IMR-90 (cell line): Measurements from ENCODE around the gene PKHD1. TPM values are rescaled to one million over a fixed set of nuclear protein-coding genes. Genes with fewer than 3 reads are reported as not detected.

Experiments
- ATAC-seq: fragments of 200-7000 bp; cut with Tn5 transposase; 2 replicates; pipeline ENCODE4 v1.9.1; 2020; ENCODE audit warnings: low read depth, mild to moderate bottlenecking, moderate library complexity
- BruUV-seq: library from RNA; stranded (reverse); fragments of 400-500 nt; replicated peaks from 2 replicates; lab custom pipeline; 2021; lab: Mats Ljungman, UMichigan
- CTCF ChIA-PET: fragments of 300-600 bp; formaldehyde crosslinking; extraction: SDS; loops from one replicate; lab custom pipeline; 2021; ENCODE audit warnings: antibody characterized with exemption; lab: Yijun Ruan, JAX
- POLR2A ChIA-PET: fragments of 300-600 bp; sonication (Branson Sonifier 250); formaldehyde crosslinking; loops from one replicate; lab custom pipeline; 2022; ENCODE audit warnings: antibody characterized with exemption; ENCODE audit not compliant: unreplicated experiment; lab: Charles Lee
- DNase-seq: peaks from one replicate; pipeline ENCODE4 v3.0.0; 2013
- H2AFZ ChIP-seq: replicated peaks from 2 replicates; pipeline ENCODE3; 2013; ENCODE audit warnings: low read length, mild to moderate bottlenecking; ENCODE audit not compliant: poor library complexity
- H2AK5ac ChIP-seq: 2 replicates; pipeline ENCODE4 v1.6.1; 2013; ENCODE audit warnings: low read depth, low read length, inconsistent platforms
- H2AK9ac ChIP-seq: replicated peaks from 2 replicates; pipeline ENCODE3; 2013; ENCODE audit warnings: mild to moderate bottlenecking, low read depth, low read length, moderate library complexity; ENCODE audit not compliant: poor library complexity
- H2BK120ac ChIP-seq: 2 replicates; pipeline ENCODE4 v1.6.1; 2013; ENCODE audit warnings: low read depth, low read length, inconsistent platforms
- H2BK15ac ChIP-seq: 3 replicates; pipeline ENCODE4 v1.6.1; 2013; ENCODE audit warnings: low read depth, low read length, inconsistent platforms
- H2BK20ac ChIP-seq: 2 replicates; pipeline ENCODE4 v1.6.1; 2013; ENCODE audit warnings: low read depth, mild to moderate bottlenecking, inconsistent platforms, low read length, moderate library complexity
- H2BK5ac ChIP-seq: 2 replicates; pipeline ENCODE4 v1.6.1; 2013; ENCODE audit warnings: mild to moderate bottlenecking, low read depth, low read length, inconsistent platforms; ENCODE audit not compliant: poor library complexity, severe bottlenecking
- H3K14ac ChIP-seq: replicated peaks from 2 replicates; pipeline ENCODE4 v1.6.1; 2013; ENCODE audit warnings: low read depth, low read length, inconsistent platforms
- H3K18ac ChIP-seq: 2 replicates; pipeline ENCODE4 v1.6.1; 2013; ENCODE audit warnings: low read depth, low read length, control low read depth
- H3K23ac ChIP-seq: 2 replicates; pipeline ENCODE4 v1.6.1; 2013; ENCODE audit warnings: low read depth, low read length, inconsistent platforms
- H3K27ac ChIP-seq: 2 replicates; pipeline ENCODE4 v1.5.1; 2013; ENCODE audit warnings: mild to moderate bottlenecking, control low read depth, low read length; ENCODE audit not compliant: insufficient read depth
- H3K27me3 ChIP-seq: 2 replicates; pipeline ENCODE4 v1.6.1; 2013; ENCODE audit warnings: low read length; ENCODE audit not compliant: control insufficient read depth, insufficient read depth
- H3K36me3 ChIP-seq: 2 replicates; pipeline ENCODE4 v1.6.1; 2013; ENCODE audit warnings: low read length, mixed read lengths; ENCODE audit not compliant: control insufficient read depth, insufficient read depth
- H3K4ac ChIP-seq: 2 replicates; pipeline ENCODE4 v1.6.1; 2013; ENCODE audit warnings: low read depth, low read length, inconsistent platforms
- H3K4me1 ChIP-seq: 2 replicates; pipeline ENCODE4 v1.6.1; 2013; ENCODE audit warnings: low read length, mixed read lengths; ENCODE audit not compliant: control insufficient read depth, insufficient read depth
- H3K4me2 ChIP-seq: 2 replicates; pipeline ENCODE4 v1.6.1; 2013; ENCODE audit warnings: low read depth, mild to moderate bottlenecking, control low read depth, low read length, moderate library complexity
- H3K4me3 ChIP-seq: 2 replicates; pipeline ENCODE4 v1.5.1; 2013; ENCODE audit warnings: low read depth, mild to moderate bottlenecking, control low read depth, low read length, moderate library complexity; ENCODE audit not compliant: insufficient read depth
- H3K56ac ChIP-seq: 2 replicates; pipeline ENCODE4 v1.6.1; 2013; ENCODE audit warnings: low read length, inconsistent platforms; ENCODE audit not compliant: insufficient read depth; ENCODE audit errors: extremely low read depth
- H3K79me1 ChIP-seq, 2 experiments: 2 replicates each; pipeline ENCODE4 v1.6.1; 2013; ENCODE audit warnings: low read length in 2 of 2, inconsistent platforms in 1 of 2, low read depth in 1 of 2
- H3K9ac ChIP-seq: 2 replicates; pipeline ENCODE4 v1.6.1; 2013; ENCODE audit warnings: low read depth, low read length, control low read depth
- H3K9me1 ChIP-seq: 2 replicates; pipeline ENCODE4 v1.6.1; 2013; ENCODE audit warnings: low read length, inconsistent platforms; ENCODE audit not compliant: insufficient read depth
- H3K9me3 ChIP-seq: 2 replicates; pipeline ENCODE4 v1.6.1; 2013; ENCODE audit warnings: low read length; ENCODE audit not compliant: control insufficient read depth, insufficient read depth
- H4K20me1 ChIP-seq: 2 replicates; pipeline ENCODE4 v1.6.1; 2013; ENCODE audit warnings: low read length, inconsistent platforms; ENCODE audit not compliant: insufficient read depth
- H4K5ac ChIP-seq: 2 replicates; pipeline ENCODE4 v1.6.1; 2013; ENCODE audit warnings: mild to moderate bottlenecking, low read depth, low read length, control low read depth
- H4K8ac ChIP-seq, 2 experiments: 2 replicates each; pipeline ENCODE4 v1.6.1; 2013; ENCODE audit warnings: low read depth in 2 of 2, low read length in 2 of 2, control low read depth in 1 of 2, inconsistent platforms in 1 of 2
- H4K91ac ChIP-seq: 2 replicates; pipeline ENCODE4 v1.6.1; 2013; ENCODE audit warnings: low read depth, low read length, inconsistent platforms; ENCODE audit not compliant: insufficient read depth
- BHLHE40 ChIP-seq: fragments of 150-350 bp; IDR thresholded peaks from 2 replicates; pipeline ENCODE4 v1.6.1; 2016; ENCODE audit warnings: mild to moderate bottlenecking, low read depth, low read length
- CEBPB ChIP-seq: IDR thresholded peaks from 2 replicates; pipeline ENCODE4 v1.6.1; 2012; ENCODE audit warnings: low read depth, low read length, improper control_type of control experiment
- CHD1 ChIP-seq: IDR thresholded peaks from 2 replicates; pipeline ENCODE4 v1.6.1; 2012; ENCODE audit warnings: low read depth, low read length, improper control_type of control experiment
- CTCF ChIP-seq: conservative IDR thresholded peaks from 2 replicates; pipeline ENCODE4 v1.5.1; 2012; ENCODE audit warnings: mild to moderate bottlenecking, low read depth, low read length, improper control_type of control experiment
- ELK1 ChIP-seq: fragments of 150-350 bp; IDR thresholded peaks from 2 replicates; pipeline ENCODE4 v1.6.1; 2016; ENCODE audit warnings: low read depth, mild to moderate bottlenecking, low read length, moderate library complexity, borderline replicate concordance
- FOS ChIP-seq: fragments of 150-350 bp; IDR thresholded peaks from 2 replicates; pipeline ENCODE4 v1.6.1; 2016; ENCODE audit warnings: low read depth, low read length
- MAFK ChIP-seq: IDR thresholded peaks from 2 replicates; pipeline ENCODE4 v1.6.1; 2012; ENCODE audit warnings: low read depth, low read length, improper control_type of control experiment
- MAZ ChIP-seq: IDR thresholded peaks from 2 replicates; pipeline ENCODE4 v1.6.1; 2012; ENCODE audit warnings: low read depth, mild to moderate bottlenecking, low read length, improper control_type of control experiment, moderate library complexity, borderline replicate concordance
- MXI1 ChIP-seq: IDR thresholded peaks from 2 replicates; pipeline ENCODE4 v1.6.1; 2012; ENCODE audit warnings: low read depth, mild to moderate bottlenecking, low read length, moderate library complexity, borderline replicate concordance
- NFE2L2 ChIP-seq: fragments of 150-350 bp; IDR thresholded peaks from 2 replicates; pipeline ENCODE4 v1.6.1; 2016; ENCODE audit warnings: low read depth, mild to moderate bottlenecking, low read length
- POLR2A ChIP-seq: IDR thresholded peaks from 2 replicates; pipeline ENCODE4 v1.6.1; 2012; ENCODE audit warnings: mild to moderate bottlenecking, low read depth, low read length
- RAD21 ChIP-seq: IDR thresholded peaks from 2 replicates; pipeline ENCODE4 v1.6.1; 2012; ENCODE audit warnings: low read length, improper control_type of control experiment
- RCOR1 ChIP-seq: IDR thresholded peaks from 2 replicates; pipeline ENCODE4 v1.6.1; 2012; ENCODE audit warnings: mild to moderate bottlenecking, low read length, improper control_type of control experiment; ENCODE audit not compliant: insufficient replicate concordance
- RFX5 ChIP-seq: IDR thresholded peaks from 2 replicates; pipeline ENCODE4 v1.8.0; 2012; ENCODE audit warnings: low read depth, mild to moderate bottlenecking, low read length, moderate library complexity
- SMC3 ChIP-seq: fragments of 150-350 bp; IDR thresholded peaks from 2 replicates; pipeline ENCODE4 v1.6.1; 2016; ENCODE audit warnings: low read depth, mild to moderate bottlenecking, antibody characterized with exemption, low read length, moderate library complexity
- USF2 ChIP-seq: fragments of 150-350 bp; IDR thresholded peaks from 2 replicates; pipeline ENCODE4 v1.6.1; 2017; ENCODE audit warnings: mild to moderate bottlenecking, antibody characterized with exemption, low read length, low read depth
- WGBS, 2 experiments: methylation state at CpG; one replicate each; pipeline versions ENCODE4 v1.1.5 to v1.1.7; 2013; ENCODE audit warnings: missing lambda C conversion rate in 2 of 2; ENCODE audit not compliant: insufficient read length in 1 of 2; ENCODE audit errors: extremely low coverage in 2 of 2; 5-methylcytosine and 5-hydroxymethylcytosine counted together
- dilution Hi-C: fragments of 300-500 bp; cut with HindIII; formaldehyde crosslinking; loops from one replicate; pipeline ENCODE4 v1.14.3; 2018; ENCODE audit warnings: low sequenced_read_pairs; ENCODE audit not compliant: unreplicated experiment
- in situ Hi-C: fragments of 300-500 bp; cut with MboI; formaldehyde crosslinking; loops from 3 replicates; pipeline ENCODE4 v1.14.3; 2019; ENCODE audit warnings: low sequenced_read_pairs, inconsistent platforms, mixed read lengths
- intact Hi-C: fragments of 100-400 bp; cut with micrococcal nuclease; formaldehyde crosslinking; loops from 2 replicates; pipeline ENCODE4 v1.10.0; 2022
- polyA plus RNA-seq, 3 experiments: library from polyadenylated mRNA; depleted of rRNA; stranded (reverse); fragments of >200 nt; gene quantifications; 2 replicates each; pipeline ENCODE4 v1.2.3, GENCODE V29; 2012; ENCODE audit warnings: low replicate concordance in 1 of 3
- total RNA-seq: library from RNA; depleted of rRNA; stranded (reverse); fragments of >200 nt; gene quantifications from 2 replicates; pipeline ENCODE4 v1.2.3, GENCODE V29; 2012

Gene PKHD1
- total and polyA plus RNA-seq, 2 of the 4 experiments (the other 2 are of a cell fraction) = not detected

- H3K27ac ChIP-seq = no peak overlapping the region
- H3K9me3 ChIP-seq = peaks cover 2% of the 10 kb centered on the region; the same call in 1 of the 2 replicates
- dilution Hi-C loops (no loop called here), in situ Hi-C loops (no loop called here), intact Hi-C loops (no loop called here)
- H3K14ac ChIP-seq = no peak overlapping the region
- H4K91ac ChIP-seq = no peak overlapping the region
- no CpG with 5 or more reads among the region's 2 CpGs for WGBS, 2 experiments
- no peak overlapping the region for H3K4me3 ChIP-seq
- H4K20me1 ChIP-seq = no peaks in the 10 kb centered on the region
- no peak overlapping the region for H3K23ac ChIP-seq
- no peak overlapping the region for H2AK5ac ChIP-seq
- H2BK120ac ChIP-seq = no peak overlapping the region
- H4K8ac ChIP-seq = no peak overlapping the region
- TF ChIP-seq CTCF (no peak), USF2 (no peak), CHD1 (no peak), BHLHE40 (no peak), RAD21 (no peak), MAZ (no peak), RCOR1 (no peak), CEBPB (no peak), MXI1 (no peak), FOS (no peak), NFE2L2 (no peak), ELK1 (no peak), MAFK (no peak), RFX5 (no peak), POLR2A (no peak), SMC3 (no peak)
- no peak overlapping the region for H3K18ac ChIP-seq
- DNase-seq (no peak), ATAC-seq (no peak)
- no peak overlapping the region for H2BK20ac ChIP-seq
- H2AFZ ChIP-seq = no peak overlapping the region
- H3K9ac ChIP-seq = no peak overlapping the region
- H3K4ac ChIP-seq = no peak overlapping the region
- no peak overlapping the region for H3K56ac ChIP-seq
- H3K4me1 ChIP-seq = no peaks in the 10 kb centered on the region
- H3K36me3 ChIP-seq = no peaks in the 10 kb centered on the region
- H3K4me2 ChIP-seq = no peak overlapping the region
- no peaks in the 10 kb centered on the region for H3K9me1 ChIP-seq
- no peak overlapping the region for H2BK5ac ChIP-seq
- H4K5ac ChIP-seq = no peak overlapping the region
- no TSS peak for BruUV-seq
- ChIA-PET CTCF (no interaction called here), POLR2A (no interaction called here)
- no peak overlapping the region for H2BK15ac ChIP-seq
- no peaks in the 10 kb centered on the region for H3K27me3 ChIP-seq
- H3K79me1 ChIP-seq = no peaks in the 10 kb centered on the region
- no peak overlapping the region for H2AK9ac ChIP-seq
Measured at GRCh38 chr6:51578362-51578761, 509.1 kb downstream of the PKHD1 start.
